ENCODE measurements around the gene LGR5. TPM values are rescaled to one million over a fixed set of nuclear protein-coding genes. Genes with fewer than 3 reads are reported as not detected.

The LGR5 gene
- polyA plus RNA-seq, 1 donor (not counting 4 experiments of a cell fraction or from before 2014, with no cell fraction given): 0.05 TPM

GRCh38 chr12:71492604-71493003, 53.0 kb downstream of the LGR5 start:
- no peak overlapping the region for H3K9ac ChIP-seq (ENCODE audit: control insufficient read depth, extremely low read depth, insufficient read depth, low read length)
- no peaks in the 10 kb centered on the region for H3K79me2 ChIP-seq (ENCODE audit: control insufficient read depth, insufficient read depth, low read length)
- H3K36me3 ChIP-seq (ENCODE audit: control insufficient read depth in 2 of 2, extremely low read depth in 1 of 2, insufficient read depth in 2 of 2, low read length in 2 of 2): no peaks in the 10 kb centered on the region
- H3K9me1 ChIP-seq (ENCODE audit: control insufficient read depth, extremely low read depth, insufficient read depth, low read length): no peaks in the 10 kb centered on the region
- no peaks in the 10 kb centered on the region for H3K4me1 ChIP-seq (ENCODE audit: control insufficient read depth, extremely low read depth, insufficient read depth, low read length)
- H4K20me1 ChIP-seq (ENCODE audit: control insufficient read depth, extremely low read depth, insufficient read depth, low read length): no peaks in the 10 kb centered on the region
- H3K27ac ChIP-seq (ENCODE audit: control insufficient read depth, insufficient read depth, low read length): no peak overlapping the region
- dilution Hi-C loops (cut with MboI; ENCODE audit: extremely low pct_ligation_motif_present, low sequenced_read_pairs): no loop called here
- H3K4me3 ChIP-seq (ENCODE audit: control insufficient read depth in 2 of 3, extremely low read depth in 1 of 3, insufficient read depth in 2 of 3, low read depth in 1 of 3, low read length in 3 of 3): no peak overlapping the region
- H3K9me3 ChIP-seq (ENCODE audit: control insufficient read depth, low read depth, low read length): no peaks in the 10 kb centered on the region
- FAIRE-seq: no peak
- H2AFZ ChIP-seq (ENCODE audit: control insufficient read depth, low read length): no peak overlapping the region
- H3K27me3 ChIP-seq (ENCODE audit: control insufficient read depth, extremely low read depth, insufficient read depth, low read length): no peaks in the 10 kb centered on the region
- no peak overlapping the region for H3K4me2 ChIP-seq (ENCODE audit: control insufficient read depth, extremely low read depth, insufficient read depth, low read depth, low read length)
- DNase-seq (ENCODE audit: low read depth, low spot score): no peak
- TF ChIP-seq EZH2 (IDR thresholded peaks at IDR 0.05; ENCODE audit: low read length) (no peak), CTCF (optimal IDR thresholded peaks at IDR 0.05 in 1 of 3, IDR thresholded peaks at IDR 0.05 in 1 of 3, conservative IDR thresholded peaks at IDR 0.05 in 1 of 3; ENCODE audit: extremely low read depth in 1 of 3, insufficient read depth in 2 of 3, low read length in 3 of 3) (no peak)

- Histone ChIP-seq H3K9me3 (ENCODE audit: control insufficient read depth, low read depth, low read length) (no peaks in the 10 kb centered on the region), H2AFZ (ENCODE audit: control insufficient read depth, low read length) (no peak overlapping the region), H3K27ac (ENCODE audit: control insufficient read depth, insufficient read depth, low read length) (no peak overlapping the region), H3K9ac (ENCODE audit: control insufficient read depth, extremely low read depth, insufficient read depth, low read length) (no peak overlapping the region), H3K27me3 (ENCODE audit: control insufficient read depth, extremely low read depth, insufficient read depth, low read length) (no peaks in the 10 kb centered on the region), H3K4me1 (ENCODE audit: control insufficient read depth, extremely low read depth, insufficient read depth, low read length) (no peaks in the 10 kb centered on the region), H3K4me2 (ENCODE audit: control insufficient read depth, extremely low read depth, insufficient read depth, low read depth, low read length) (no peak overlapping the region), H4K20me1 (ENCODE audit: control insufficient read depth, extremely low read depth, insufficient read depth, low read length) (no peaks in the 10 kb centered on the region), H3K4me3 (ENCODE audit: control insufficient read depth in 2 of 3, extremely low read depth in 1 of 3, insufficient read depth in 2 of 3, low read depth in 1 of 3, low read length in 3 of 3) (no peak overlapping the region), H3K9me1 (ENCODE audit: control insufficient read depth, extremely low read depth, insufficient read depth, low read length) (no peaks in the 10 kb centered on the region), H3K36me3 (ENCODE audit: control insufficient read depth in 2 of 2, extremely low read depth in 1 of 2, insufficient read depth in 2 of 2, low read length in 2 of 2) (no peaks in the 10 kb centered on the region), H3K79me2 (ENCODE audit: control insufficient read depth, insufficient read depth, low read length) (no peaks in the 10 kb centered on the region)
- TF ChIP-seq CTCF (optimal IDR thresholded peaks at IDR 0.05 in 1 of 3, IDR thresholded peaks at IDR 0.05 in 1 of 3, conservative IDR thresholded peaks at IDR 0.05 in 1 of 3; ENCODE audit: extremely low read depth in 1 of 3, insufficient read depth in 2 of 3, low read length in 3 of 3): no peak
- TF ChIP-seq EZH2 (IDR thresholded peaks at IDR 0.05; ENCODE audit: low read length): no peak
- FAIRE-seq (no peak), DNase-seq (ENCODE audit: low read depth, low spot score) (no peak)
- dilution Hi-C loops (cut with MboI; ENCODE audit: extremely low pct_ligation_motif_present, low sequenced_read_pairs): no loop called here
These were observed 60.2 kb downstream of the LGR5 start for GRCh38 chr12:71499834-71500233.
